KBM-7 (cell line): ENCODE measurements around the gene XKR7.
A peak's percentile ranks its signal among the peaks of the same experiment; 100 is the strongest.
"Not testable (repeated sequence)": the region's sequence is repeated elsewhere in the genome, so short reads cannot be mapped to it uniquely, and the experiment has no call there.

Experiments used
- DNase-seq: peaks from one replicate; pipeline ENCODE4 v3.0.0-alpha.2; 2015
- in situ Hi-C: fragments of 300-500 bp; cut with MboI; formaldehyde crosslinking; loops from 2 replicates; pipeline ENCODE4 v1.14.3; 2020; ENCODE audit warnings: low sequenced_read_pairs, low pct_unique_long_range_greater_than_20kb, mixed read lengths

XKR7 gene

GRCh38 chr20:32031007-32031958, 63.3 kb downstream of the XKR7 start:
- in situ Hi-C loops, result loop anchor here (10.0 kb wide), 1 partner anchor 64 kb away; no protein-coding TSS in a partner anchor
- peak; percentile 76 for DNase-seq

- in situ Hi-C loops, result loop anchor here (10.0 kb wide), 1 partner anchor 61 kb away; no protein-coding TSS in a partner anchor
Measured at GRCh38 chr20:32033316-32033715, 65.4 kb downstream of the XKR7 start.

GRCh38 chr20:32033721-32034120, 65.8 kb downstream of the XKR7 start:
- in situ Hi-C loops, result loop anchor here (10.0 kb wide), 1 partner anchor 61 kb away; no protein-coding TSS in a partner anchor

More at GRCh38 chr20:32033316-32033715, 65.4 kb downstream of the XKR7 start:
- no peak for DNase-seq

GRCh38 chr20:32034581-32035425, 66.9 kb downstream of the XKR7 start:
- in situ Hi-C loops, result loop anchor here (10.0 kb wide), 1 partner anchor 60 kb away; no protein-coding TSS in a partner anchor
- DNase-seq, result peak; percentile 49

More at GRCh38 chr20:32033721-32034120, 65.8 kb downstream of the XKR7 start:
- DNase-seq, result not testable (repeated sequence)

- DNase-seq, result no peak
- in situ Hi-C loops, result loop anchor here (10.0 kb wide), 1 partner anchor 59 kb away; no protein-coding TSS in a partner anchor
Measured at GRCh38 chr20:32035426-32035779, 67.5 kb downstream of the XKR7 start.

- no peak for DNase-seq
- in situ Hi-C loops, result loop anchor here (10.0 kb wide), 1 partner anchor 59 kb away; no protein-coding TSS in a partner anchor
Measured at GRCh38 chr20:32036252-32036651, 68.3 kb downstream of the XKR7 start.

- in situ Hi-C loops, result loop anchor here (10.0 kb wide), 1 partner anchor 58 kb away; no protein-coding TSS in a partner anchor
- no peak for DNase-seq
Measured at GRCh38 chr20:32036716-32037485, 69.0 kb downstream of the XKR7 start.

- in situ Hi-C loops, result loop anchor here (10.0 kb wide), 1 partner anchor 57 kb away; no protein-coding TSS in a partner anchor
- peak; percentile 50 for DNase-seq
Measured at GRCh38 chr20:32037929-32038328, 70.0 kb downstream of the XKR7 start.

GRCh38 chr20:32040142-32040953, 72.4 kb downstream of the XKR7 start:
- in situ Hi-C loops, result no loop called here
- peak; percentile 86 for DNase-seq

- in situ Hi-C loops, result no loop called here
- no peak for DNase-seq
Measured at GRCh38 chr20:32045999-32046398, 78.0 kb downstream of the XKR7 start.

GRCh38 chr20:32050324-32050841, 82.4 kb downstream of the XKR7 start:
- DNase-seq, result peak; percentile 35
- in situ Hi-C loops, result no loop called here

GRCh38 chr20:32050851-32051556, 83.1 kb downstream of the XKR7 start:
- DNase-seq, result peak; percentile 85
- in situ Hi-C loops, result no loop called here

- no peak for DNase-seq
- in situ Hi-C loops, result no loop called here
Measured at GRCh38 chr20:32051720-32052089, 83.8 kb downstream of the XKR7 start.

GRCh38 chr20:32052090-32052777, 84.3 kb downstream of the XKR7 start, which contains the start of gene HCK:
TSS of gene HCK (plus strand) at chr20:32052242.
- in situ Hi-C loops, result no loop called here
- DNase-seq, result peak; percentile 50

GRCh38 chr20:32052778-32053362, 84.9 kb downstream of the XKR7 start:
- DNase-seq, result peak; percentile 89
- in situ Hi-C loops, result no loop called here
